ENCODE data around the gene FKBP11.

The FKBP11 gene

GRCh38 chr12:48970702-48971334 is 45.5 kb upstream of the FKBP11 start:
- H3K27me3 ChIP-seq (ENCODE audit: insufficient read depth, low read depth, severe bottlenecking) = peaks cover 16% of the 10 kb centered on the region
- H3K4me3 ChIP-seq (ENCODE audit: low read depth, low read length) = peak overlapping the region; percentile 59
- no peaks in the 10 kb centered on the region for H3K36me3 ChIP-seq
- H3K27ac ChIP-seq = no peak overlapping the region
- no peak for TF ChIP-seq CTCF (IDR thresholded peaks at IDR 0.05; ENCODE audit: low read depth, low read length)
- DNase-seq = no peak
- H3K9me3 ChIP-seq (ENCODE audit: severe bottlenecking) = no peaks in the 10 kb centered on the region

- Histone ChIP-seq H3K36me3 (no peaks in the 10 kb centered on the region), H3K27ac (no peak overlapping the region), H3K27me3 (ENCODE audit: insufficient read depth, low read depth, severe bottlenecking) (peaks cover 16% of the 10 kb centered on the region), H3K4me3 (ENCODE audit: low read depth, low read length) (no peak overlapping the region), H3K9me3 (ENCODE audit: severe bottlenecking) (no peaks in the 10 kb centered on the region)
- no peak for DNase-seq
- TF ChIP-seq CTCF (IDR thresholded peaks at IDR 0.05; ENCODE audit: low read depth, low read length) = no peak
Observed at GRCh38 chr12:48969833-48970701, 44.8 kb upstream of the FKBP11 start.

GRCh38 chr12:48969160-48969771 is 44.0 kb upstream of the FKBP11 start:
- TF ChIP-seq CTCF (IDR thresholded peaks at IDR 0.05; ENCODE audit: low read depth, low read length) = no peak
- H3K9me3 ChIP-seq (ENCODE audit: severe bottlenecking) = no peaks in the 10 kb centered on the region
- DNase-seq = no peak
- H3K4me3 ChIP-seq (ENCODE audit: low read depth, low read length) = no peak overlapping the region
- peaks cover 14% of the 10 kb centered on the region for H3K27me3 ChIP-seq (ENCODE audit: insufficient read depth, low read depth, severe bottlenecking)
- no peaks in the 10 kb centered on the region for H3K36me3 ChIP-seq
- no peak overlapping the region for H3K27ac ChIP-seq

- Histone ChIP-seq H3K4me3 (ENCODE audit: low read depth, low read length) (no peak overlapping the region), H3K36me3 (no peaks in the 10 kb centered on the region), H3K9me3 (ENCODE audit: severe bottlenecking) (no peaks in the 10 kb centered on the region), H3K27ac (no peak overlapping the region), H3K27me3 (ENCODE audit: insufficient read depth, low read depth, severe bottlenecking) (peaks cover 13% of the 10 kb centered on the region)
- TF ChIP-seq CTCF (IDR thresholded peaks at IDR 0.05; ENCODE audit: low read depth, low read length) = no peak
- DNase-seq = no peak
Observed at GRCh38 chr12:48968467-48968866, 43.2 kb upstream of the FKBP11 start.

GRCh38 chr12:48967991-48968390 is 42.7 kb upstream of the FKBP11 start:
- TF ChIP-seq CTCF (IDR thresholded peaks at IDR 0.05; ENCODE audit: low read depth, low read length) = no peak
- no peaks in the 10 kb centered on the region for H3K9me3 ChIP-seq (ENCODE audit: severe bottlenecking)
- H3K27me3 ChIP-seq (ENCODE audit: insufficient read depth, low read depth, severe bottlenecking) = peaks cover 13% of the 10 kb centered on the region
- no peak overlapping the region for H3K4me3 ChIP-seq (ENCODE audit: low read depth, low read length)
- H3K27ac ChIP-seq = no peak overlapping the region
- DNase-seq = no peak
- H3K36me3 ChIP-seq = no peaks in the 10 kb centered on the region

Measured in WERI-Rb-1 (cell line).